Psoas muscle (tissue), 8 donors: ENCODE data around the gene AZIN2. TPM values are rescaled to one million over a fixed set of nuclear protein-coding genes. Genes with fewer than 3 reads are reported as not detected.

Experiments used
- ATAC-seq, 4 donors: fragments of 200-7000 bp; cut with Tn5 transposase; one replicate each; pipeline ENCODE4 v1.9.1; 2020; ENCODE audit warnings: moderate library complexity in 3 of 4, mild to moderate bottlenecking in 2 of 4
- DNase-seq, 2 donors: peaks; one replicate each; pipeline ENCODE4 v3.0.0-alpha.2; 2020
- H3K27ac ChIP-seq: fragments of 200-600 bp; one replicate; pipeline ENCODE4 v1.8.0; 2022
- H3K27me3 ChIP-seq, 3 donors: fragments of 200-600 bp in 1 of 3; one replicate each; pipeline versions ENCODE4 v1.6.1 to v1.8.0; 2013 to 2022; ENCODE audit warnings: low read length in 2 of 3, mild to moderate bottlenecking in 2 of 3, moderate library complexity in 1 of 3; ENCODE audit not compliant: insufficient read depth in 3 of 3
- H3K36me3 ChIP-seq, 2 donors: fragments of 200-600 bp in 1 of 2; one replicate each; pipeline versions ENCODE4 v1.6.1 to v1.8.0; 2013 to 2022; ENCODE audit warnings: low read depth in 1 of 2, mild to moderate bottlenecking in 1 of 2, moderate library complexity in 1 of 2; ENCODE audit not compliant: insufficient read depth in 1 of 2
- H3K4me1 ChIP-seq: fragments of 200-600 bp; one replicate; pipeline ENCODE4 v1.8.0; 2022
- H3K4me3 ChIP-seq: fragments of 200-600 bp; one replicate; pipeline ENCODE4 v1.8.0; 2022; ENCODE audit warnings: mild to moderate bottlenecking
- H3K9me3 ChIP-seq: fragments of 200-600 bp; one replicate; pipeline ENCODE4 v1.8.0; 2022
- CTCF ChIP-seq: fragments of 200-600 bp; IDR thresholded peaks from one replicate; pipeline ENCODE4 v1.8.0; 2022; ENCODE audit warnings: antibody characterized with exemption
- WGBS, 3 donors: extraction: QIAGEN DNeasy Blood & Tissue Kit; methylation state at CpG; one replicate each; pipeline versions ENCODE4 v1.1.6 to v1.1.7; 2013; 5-methylcytosine and 5-hydroxymethylcytosine counted together
- intact Hi-C, 2 donors: fragments of 100-400 bp; cut with DNase I; formaldehyde crosslinking; loops; one replicate each; pipeline versions ENCODE4 v1.11.0 to v1.14.2; 2022
- polyA plus RNA-seq, 3 donors: library from polyadenylated mRNA; stranded (reverse); fragments of 200-250 nt; gene quantifications; one replicate each; pipeline ENCODE4 v1.2.3, GENCODE V29; 2013
- total RNA-seq, 4 donors: library from RNA; stranded (reverse); fragmentation: NEBNext Ultra II Directional in 2 of 4; extraction: Animal tissue kit (Norgen Biotek cat#: 25700) in 2 of 4; gene quantifications; one replicate each; pipeline versions ENCODE4 v1.2.1 to v1.2.4, GENCODE V29; 2021 to 2023
- donor health status: healthy with polysubstance abuse.
- donor health status: DM: no; HTN: no; CAD: no; lungs with moderate emphysema.
- donor health status: Bipolar disorder and iron deficiency.
- donor health status: healthy.
- donor health status: DM: yes; HTN: yes; CAD: no.
- donor health status: DM: no; HTN: no; CAD: no.
- donor health status: DM: no; HTN: no; CAD: no.
- donor health status: DM: yes; HTN: yes; CAD: no.

AZIN2 gene
- total and polyA plus RNA-seq, 7 donors: 0.17 to 3.5 (median 0.96) TPM

- Histone ChIP-seq H3K27me3 (no peaks in the 10 kb centered on the region), H3K4me3 (no peak overlapping the region), H3K9me3 (no peaks in the 10 kb centered on the region), H3K36me3 (peaks cover 0 to 3% of the 10 kb centered on the region in 2 donors), H3K27ac (no peak overlapping the region), H3K4me1 (peaks cover 16% of the 10 kb centered on the region)
- no peak for TF ChIP-seq CTCF
- ATAC-seq (no peak), DNase-seq (no peak)
- 92 to 93% (median 93%) methylated on average over 5 of the region's 5 CpGs for WGBS, 3 donors
- intact Hi-C loops: no loop called here
Measured at GRCh38 chr1:33093004-33093403, 12.1 kb downstream of the AZIN2 start.

DNA sequence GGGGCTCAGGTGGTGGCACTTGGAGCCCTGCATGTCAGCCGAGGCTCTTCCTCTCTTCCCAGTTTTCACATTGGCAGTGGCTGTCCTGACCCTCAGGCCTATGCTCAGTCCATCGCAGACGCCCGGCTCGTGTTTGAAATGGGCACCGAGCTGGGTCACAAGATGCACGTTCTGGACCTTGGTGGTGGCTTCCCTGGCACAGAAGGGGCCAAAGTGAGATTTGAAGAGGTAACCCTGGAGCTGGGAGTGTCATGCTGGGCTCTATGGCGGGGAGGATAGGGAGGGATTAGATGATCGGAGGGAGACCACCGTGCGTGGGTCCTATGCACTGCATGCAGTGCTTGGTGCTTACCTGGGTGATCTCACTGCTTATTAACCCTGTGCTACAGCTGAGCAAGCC, 13.5 kb downstream of the AZIN2 start:
- H3K4me1 ChIP-seq: peaks cover 7% of the 10 kb centered on the region
- ATAC-seq (no peak), DNase-seq (no peak)
- no peak for TF ChIP-seq CTCF
- H3K9me3 ChIP-seq: no peaks in the 10 kb centered on the region
- no peaks in the 10 kb centered on the region for H3K27me3 ChIP-seq
- H3K4me3 ChIP-seq: no peak overlapping the region
- H3K27ac ChIP-seq: no peak overlapping the region
- intact Hi-C loops: no loop called here
- 90 to 92% (median 91%) methylated on average over 11 of the region's 11 CpGs for WGBS, 3 donors
- peaks cover 0 to 3% of the 10 kb centered on the region in 2 donors for H3K36me3 ChIP-seq

- H3K4me1 ChIP-seq: peaks cover 4% of the 10 kb centered on the region
- 26 to 27% (median 27%) methylated on average over 10 of the region's 10 CpGs for WGBS, 3 donors
- no peaks in the 10 kb centered on the region for H3K9me3 ChIP-seq
- H3K4me3 ChIP-seq: no peak overlapping the region
- H3K27ac ChIP-seq: no peak overlapping the region
- intact Hi-C loops: loop anchor here in 1 of 2 donors (5.0 kb wide), 1 partner anchor 517 kb away; no protein-coding TSS in a partner anchor
- peak in 2 of 4 donors; percentile 42 to 77 for ATAC-seq
- DNase-seq: no peak
- no peaks in the 10 kb centered on the region for H3K27me3 ChIP-seq
- peaks cover 0 to 3% of the 10 kb centered on the region in 2 donors for H3K36me3 ChIP-seq
- TF ChIP-seq CTCF: peak; percentile 97
Measured at GRCh38 chr1:33094971-33095604, 14.1 kb downstream of the AZIN2 start.

DNA sequence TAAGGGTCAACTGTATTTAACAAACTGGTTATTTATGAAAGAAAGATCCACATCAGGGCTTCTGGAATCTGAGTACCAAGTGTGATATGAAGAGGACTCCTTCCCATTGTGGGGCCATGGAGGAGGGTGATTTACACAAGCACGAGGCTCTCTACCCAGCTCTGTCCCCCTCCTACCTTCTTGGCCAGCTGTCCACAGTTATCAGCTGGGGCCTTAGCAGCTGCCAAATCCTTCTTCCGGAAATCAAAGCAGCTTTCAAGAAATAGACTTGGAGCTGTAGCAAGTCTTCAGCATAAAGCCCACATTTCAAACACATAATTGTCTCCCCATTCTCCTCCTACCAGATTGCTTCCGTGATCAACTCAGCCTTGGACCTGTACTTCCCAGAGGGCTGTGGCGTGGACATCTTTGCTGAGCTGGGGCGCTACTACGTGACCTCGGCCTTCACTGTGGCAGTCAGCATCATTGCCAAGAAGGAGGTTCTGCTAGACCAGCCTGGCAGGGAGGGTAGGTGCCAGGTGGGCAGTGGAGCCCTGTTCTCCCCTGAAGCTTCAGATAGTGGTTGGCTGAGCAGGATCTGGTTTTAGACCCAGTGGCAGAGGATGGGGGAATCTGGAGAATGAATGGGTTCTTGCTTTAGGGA, 15.5 kb downstream of the AZIN2 start:
- Histone ChIP-seq H3K36me3 (peaks cover 0 to 3% of the 10 kb centered on the region in 2 donors), H3K9me3 (no peaks in the 10 kb centered on the region), H3K27me3 (no peaks in the 10 kb centered on the region), H3K4me3 (no peak overlapping the region), H3K4me1 (no peaks in the 10 kb centered on the region), H3K27ac (no peak overlapping the region)
- intact Hi-C loops: loop anchor here in 1 of 2 donors (5.0 kb wide), 1 partner anchor 516 kb away; no protein-coding TSS in a partner anchor
- no peak for DNase-seq
- ATAC-seq: no peak
- no peak for TF ChIP-seq CTCF
- 54 to 67% (median 59%) methylated on average over 7 of the region's 7 CpGs for WGBS, 3 donors
